MM.1S (cell line): ENCODE measurements around the gene OR51S1.
A peak's percentile ranks its signal among the peaks of the same experiment; 100 is the strongest.

Experiments
- DNase-seq: peaks from one replicate; pipeline ENCODE4 v3.0.0-alpha.2; 2015
- H2AFZ ChIP-seq: fragments of 300-600 bp; sonication (generic); 2 replicates; pipeline ENCODE4 v1.6.0; 2016; ENCODE audit warnings: antibody characterized with exemption, low read length
- H3F3A ChIP-seq: fragments of 300-600 bp; sonication (generic); 2 replicates; pipeline ENCODE4 v1.6.1; 2016; ENCODE audit warnings: mild to moderate bottlenecking, antibody characterized with exemption, low read length, moderate library complexity, mixed read lengths; ENCODE audit not compliant: insufficient read depth
- H3K27ac ChIP-seq: fragments of 300-600 bp; sonication (generic); 2 replicates; pipeline ENCODE4 v1.5.1; 2016; ENCODE audit warnings: mild to moderate bottlenecking, low read length
- H3K27me3 ChIP-seq: fragments of 300-600 bp; sonication (generic); replicated peaks from 2 replicates; pipeline ENCODE4 v1.6.0; 2016; ENCODE audit warnings: low read length; ENCODE audit not compliant: insufficient read depth
- H3K36me3 ChIP-seq: fragments of 300-600 bp; sonication (generic); replicated peaks from 2 replicates; pipeline ENCODE4 v1.6.1; 2016; ENCODE audit warnings: mild to moderate bottlenecking, low read length, mixed read lengths; ENCODE audit not compliant: insufficient read depth
- H3K4me1 ChIP-seq: fragments of 300-600 bp; sonication (generic); 2 replicates; pipeline ENCODE4 v1.6.1; 2016; ENCODE audit warnings: low read length, mixed read lengths
- H3K4me2 ChIP-seq: fragments of 300-600 bp; sonication (generic); 2 replicates; pipeline ENCODE4 v1.6.0; 2016; ENCODE audit warnings: low read depth, low read length
- H3K4me3 ChIP-seq: fragments of 300-600 bp; sonication (generic); 2 replicates; pipeline ENCODE4 v1.5.1; 2016; ENCODE audit warnings: low read length, mixed read lengths
- H3K79me2 ChIP-seq: fragments of 300-600 bp; sonication (generic); 2 replicates; pipeline ENCODE4 v1.6.1; 2016; ENCODE audit warnings: mixed run types, low read length, mixed read lengths
- H3K9ac ChIP-seq: fragments of 300-600 bp; sonication (generic); 2 replicates; pipeline ENCODE4 v1.6.1; 2016; ENCODE audit warnings: low read length, mixed read lengths
- H3K9me2 ChIP-seq: fragments of 300-600 bp; sonication (generic); replicated peaks from 2 replicates; pipeline ENCODE4 v1.6.1; 2016; ENCODE audit warnings: mild to moderate bottlenecking, low read length, mixed read lengths; ENCODE audit not compliant: insufficient read depth
- H3K9me3 ChIP-seq: fragments of 300-600 bp; sonication (generic); replicated peaks from 2 replicates; pipeline ENCODE4 v1.6.1; 2016; ENCODE audit warnings: mild to moderate bottlenecking, low read length, mixed read lengths; ENCODE audit not compliant: insufficient read depth
- H4K20me1 ChIP-seq: fragments of 300-600 bp; sonication (generic); 2 replicates; pipeline ENCODE4 v1.6.1; 2016; ENCODE audit warnings: mild to moderate bottlenecking, low read length, moderate library complexity, mixed read lengths; ENCODE audit not compliant: insufficient read depth
- CTCF ChIP-seq: fragments of 300-600 bp; sonication (generic); IDR thresholded peaks from 2 replicates; pipeline ENCODE4 v1.5.1; 2016; ENCODE audit warnings: antibody characterized with exemption, low read length, mixed read lengths
- EZH2 ChIP-seq: fragments of 300-600 bp; sonication (generic); optimal IDR thresholded peaks from 2 replicates; pipeline ENCODE3; 2017; ENCODE audit warnings: low read depth, mild to moderate bottlenecking, antibody characterized with exemption, low read length, mixed read lengths
- EZH2phosphoT487 ChIP-seq: fragments of 300-600 bp; sonication (generic); IDR thresholded peaks from 2 replicates; pipeline ENCODE4 v1.6.1; 2018; ENCODE audit warnings: antibody characterized with exemption, low read length

Gene OR51S1

GRCh38 chr11:4839851-4840549 is 9.0 kb downstream of the OR51S1 start:
- Histone ChIP-seq H3K27ac (no peak overlapping the region), H3K4me2 (no peak overlapping the region), H3K9ac (no peak overlapping the region), H3K4me1 (no peaks in the 10 kb centered on the region), H2AFZ (no peak overlapping the region), H3K9me3 (no peaks in the 10 kb centered on the region), H3F3A (no peaks in the 10 kb centered on the region), H3K9me2 (no peaks in the 10 kb centered on the region), H3K27me3 (no peaks in the 10 kb centered on the region), H3K4me3 (no peak overlapping the region), H4K20me1 (no peaks in the 10 kb centered on the region), H3K36me3 (no peaks in the 10 kb centered on the region), H3K79me2 (no peaks in the 10 kb centered on the region)
- DNase-seq, result no peak
- TF ChIP-seq CTCF (no peak), EZH2 (no peak), EZH2phosphoT487 (no peak)

DNA sequence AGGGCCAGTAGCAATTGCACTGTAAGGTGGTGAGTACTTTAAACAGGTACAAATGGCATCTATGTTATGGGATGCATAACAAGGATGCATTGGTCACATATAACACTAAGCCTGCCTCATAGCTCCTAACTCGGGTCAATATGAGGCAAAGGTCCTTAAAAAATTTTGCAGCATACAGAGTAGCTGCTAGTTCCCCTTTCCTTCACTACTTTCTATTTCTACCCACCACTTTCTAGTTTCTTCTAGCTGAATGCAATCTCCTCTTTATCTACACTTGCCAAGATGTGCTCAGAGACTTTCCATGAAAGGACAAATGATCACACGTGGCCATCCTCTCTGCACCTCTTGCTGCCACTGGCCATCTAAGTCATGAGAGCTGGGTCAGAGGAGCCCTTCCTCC is 18.1 kb downstream of the OR51S1 start:
- no peaks in the 10 kb centered on the region for H3K9me3 ChIP-seq
- no peaks in the 10 kb centered on the region for H3F3A ChIP-seq
- H3K27me3 ChIP-seq, result no peaks in the 10 kb centered on the region
- no peak for TF ChIP-seq EZH2
- TF ChIP-seq CTCF, result no peak
- no peak for TF ChIP-seq EZH2phosphoT487
- no peak overlapping the region for H3K4me2 ChIP-seq
- no peaks in the 10 kb centered on the region for H3K4me1 ChIP-seq
- H4K20me1 ChIP-seq, result no peaks in the 10 kb centered on the region
- DNase-seq, result no peak
- H2AFZ ChIP-seq, result no peak overlapping the region
- no peaks in the 10 kb centered on the region for H3K79me2 ChIP-seq
- H3K36me3 ChIP-seq, result no peaks in the 10 kb centered on the region
- no peak overlapping the region for H3K4me3 ChIP-seq
- H3K9ac ChIP-seq, result no peak overlapping the region
- H3K9me2 ChIP-seq, result no peaks in the 10 kb centered on the region
- H3K27ac ChIP-seq, result no peak overlapping the region

- Histone ChIP-seq H3F3A (no peaks in the 10 kb centered on the region), H3K9me2 (no peaks in the 10 kb centered on the region), H3K9me3 (no peaks in the 10 kb centered on the region), H3K4me3 (no peak overlapping the region), H3K4me2 (no peak overlapping the region), H3K4me1 (no peaks in the 10 kb centered on the region), H3K27me3 (no peaks in the 10 kb centered on the region), H3K36me3 (no peaks in the 10 kb centered on the region), H3K9ac (no peak overlapping the region), H3K27ac (no peak overlapping the region), H4K20me1 (no peaks in the 10 kb centered on the region), H3K79me2 (no peaks in the 10 kb centered on the region), H2AFZ (no peak overlapping the region)
- no peak for DNase-seq
- TF ChIP-seq EZH2, result no peak
Measured at GRCh38 chr11:4830346-4830745, 18.7 kb downstream of the OR51S1 start.

DNA sequence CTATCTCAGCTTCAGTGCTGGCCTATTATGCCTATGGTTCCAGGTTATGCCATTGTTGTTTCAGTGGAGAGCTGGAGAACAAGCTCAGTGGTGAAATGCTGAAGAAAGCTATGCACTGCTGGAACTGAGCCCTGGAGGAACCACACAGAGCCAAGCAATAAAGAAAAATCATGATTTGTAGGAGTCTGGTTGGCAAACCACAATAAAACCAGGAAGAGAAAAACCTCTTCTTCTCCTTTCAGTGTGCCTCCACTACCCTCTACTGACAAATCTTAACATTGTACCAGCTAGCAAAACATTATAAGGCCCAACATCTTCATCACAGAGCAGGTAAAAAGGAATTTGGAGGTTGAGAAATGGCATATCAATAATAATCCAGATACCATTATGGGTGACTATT is 22.6 kb downstream of the OR51S1 start:
- Histone ChIP-seq H3K9me2 (no peaks in the 10 kb centered on the region), H3F3A (no peaks in the 10 kb centered on the region), H2AFZ (no peak overlapping the region), H3K36me3 (no peaks in the 10 kb centered on the region), H3K4me1 (no peaks in the 10 kb centered on the region), H4K20me1 (no peaks in the 10 kb centered on the region), H3K79me2 (no peaks in the 10 kb centered on the region), H3K27me3 (no peaks in the 10 kb centered on the region), H3K4me3 (no peak overlapping the region), H3K27ac (no peak overlapping the region), H3K9ac (no peak overlapping the region), H3K9me3 (no peaks in the 10 kb centered on the region), H3K4me2 (no peak overlapping the region)
- no peak for DNase-seq
- TF ChIP-seq CTCF (peak; percentile 39; the same call in 1 of the 2 replicates), EZH2 (no peak)
